Colonic mucosa (tissue), 4 donors: ENCODE results near the gene GNG4. TPM values are rescaled to one million over a fixed set of nuclear protein-coding genes. Genes with fewer than 3 reads are reported as not detected.
"Not testable (repeated sequence)": the region's sequence is repeated elsewhere in the genome, so short reads cannot be mapped to it uniquely, and the experiment has no call there.

Experiments
- DNase-seq: peaks from one replicate; pipeline ENCODE4 v3.0.0-alpha.2; 2020
- H3K27ac ChIP-seq: fragments of 200-600 bp; one replicate; pipeline ENCODE4 v1.8.0; 2021
- H3K27me3 ChIP-seq: fragments of 200-600 bp; one replicate; pipeline ENCODE4 v1.8.0; 2021
- H3K36me3 ChIP-seq: fragments of 200-600 bp; one replicate; pipeline ENCODE4 v1.8.0; 2021
- H3K4me1 ChIP-seq: fragments of 200-600 bp; one replicate; pipeline ENCODE4 v1.8.0; 2021; ENCODE audit warnings: mild to moderate bottlenecking
- H3K4me3 ChIP-seq: fragments of 200-600 bp; one replicate; pipeline ENCODE4 v1.8.0; 2021
- H3K9ac ChIP-seq, 2 donors: one replicate each; pipeline ENCODE4 v1.7.0; 2013; ENCODE audit warnings: control low read depth in 2 of 2, low read depth in 2 of 2, low read length in 2 of 2
- H3K9me3 ChIP-seq: fragments of 200-600 bp; one replicate; pipeline ENCODE4 v1.8.0; 2021
- intact Hi-C: fragments of 100-400 bp; cut with DNase I; formaldehyde crosslinking; loops from one replicate; pipeline ENCODE4 v1.14.1; 2022
- total RNA-seq, 2 donors: library from RNA; stranded (reverse); fragmentation: NEBNext Ultra II Directional in 1 of 2; extraction: Animal tissue kit (Norgen Biotek cat#: 25700) in 1 of 2; gene quantifications; one replicate each; pipeline ENCODE4 v1.2.1, GENCODE V29; 2021
- TF ChIP-seq, protein P1 (sequence below): fragments of 200-600 bp; IDR thresholded peaks from one replicate; pipeline ENCODE4 v1.8.0; 2022; ENCODE audit warnings: antibody characterized with exemption, mild to moderate bottlenecking
- donor health status: healthy.
- donor health status: DM: no; HTN: no; CAD: no.
- donor health status: DM: no; HTN: no; CAD: no.

Gene GNG4
- total RNA-seq, 2 donors from 2014 or later = 6.9 to 10.0 TPM

DNA sequence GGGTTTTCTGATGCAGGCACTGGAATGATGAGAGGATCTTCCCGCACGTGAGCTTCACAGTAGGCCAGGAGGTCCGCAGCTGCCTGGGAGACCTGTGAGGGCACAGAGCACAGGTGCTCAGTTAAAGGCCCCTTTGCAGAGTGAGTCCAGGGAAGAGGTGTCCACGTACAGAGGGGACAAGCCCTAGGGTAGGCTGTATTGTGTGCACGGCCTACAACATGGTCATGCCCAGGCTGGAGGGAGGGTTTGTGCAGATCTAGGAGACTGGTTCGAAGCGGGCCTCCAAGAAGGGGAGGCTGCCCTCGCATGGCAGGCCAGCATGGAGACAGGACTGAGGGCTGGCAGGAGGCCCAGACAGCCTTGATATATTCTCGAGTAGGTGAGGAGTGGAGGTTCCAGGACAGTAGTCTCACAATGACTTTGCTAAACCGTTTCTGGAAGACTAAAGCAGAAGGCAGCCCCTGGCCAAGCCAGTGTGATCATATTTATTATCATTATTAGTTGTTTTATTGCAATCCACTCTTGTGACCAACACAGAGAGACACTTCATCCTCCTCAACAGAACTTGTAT lies 97.4 kb downstream of the GNG4 start:
- TF ChIP-seq, protein P1, sequence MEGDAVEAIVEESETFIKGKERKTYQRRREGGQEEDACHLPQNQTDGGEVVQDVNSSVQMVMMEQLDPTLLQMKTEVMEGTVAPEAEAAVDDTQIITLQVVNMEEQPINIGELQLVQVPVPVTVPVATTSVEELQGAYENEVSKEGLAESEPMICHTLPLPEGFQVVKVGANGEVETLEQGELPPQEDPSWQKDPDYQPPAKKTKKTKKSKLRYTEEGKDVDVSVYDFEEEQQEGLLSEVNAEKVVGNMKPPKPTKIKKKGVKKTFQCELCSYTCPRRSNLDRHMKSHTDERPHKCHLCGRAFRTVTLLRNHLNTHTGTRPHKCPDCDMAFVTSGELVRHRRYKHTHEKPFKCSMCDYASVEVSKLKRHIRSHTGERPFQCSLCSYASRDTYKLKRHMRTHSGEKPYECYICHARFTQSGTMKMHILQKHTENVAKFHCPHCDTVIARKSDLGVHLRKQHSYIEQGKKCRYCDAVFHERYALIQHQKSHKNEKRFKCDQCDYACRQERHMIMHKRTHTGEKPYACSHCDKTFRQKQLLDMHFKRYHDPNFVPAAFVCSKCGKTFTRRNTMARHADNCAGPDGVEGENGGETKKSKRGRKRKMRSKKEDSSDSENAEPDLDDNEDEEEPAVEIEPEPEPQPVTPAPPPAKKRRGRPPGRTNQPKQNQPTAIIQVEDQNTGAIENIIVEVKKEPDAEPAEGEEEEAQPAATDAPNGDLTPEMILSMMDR = no peak

DNA sequence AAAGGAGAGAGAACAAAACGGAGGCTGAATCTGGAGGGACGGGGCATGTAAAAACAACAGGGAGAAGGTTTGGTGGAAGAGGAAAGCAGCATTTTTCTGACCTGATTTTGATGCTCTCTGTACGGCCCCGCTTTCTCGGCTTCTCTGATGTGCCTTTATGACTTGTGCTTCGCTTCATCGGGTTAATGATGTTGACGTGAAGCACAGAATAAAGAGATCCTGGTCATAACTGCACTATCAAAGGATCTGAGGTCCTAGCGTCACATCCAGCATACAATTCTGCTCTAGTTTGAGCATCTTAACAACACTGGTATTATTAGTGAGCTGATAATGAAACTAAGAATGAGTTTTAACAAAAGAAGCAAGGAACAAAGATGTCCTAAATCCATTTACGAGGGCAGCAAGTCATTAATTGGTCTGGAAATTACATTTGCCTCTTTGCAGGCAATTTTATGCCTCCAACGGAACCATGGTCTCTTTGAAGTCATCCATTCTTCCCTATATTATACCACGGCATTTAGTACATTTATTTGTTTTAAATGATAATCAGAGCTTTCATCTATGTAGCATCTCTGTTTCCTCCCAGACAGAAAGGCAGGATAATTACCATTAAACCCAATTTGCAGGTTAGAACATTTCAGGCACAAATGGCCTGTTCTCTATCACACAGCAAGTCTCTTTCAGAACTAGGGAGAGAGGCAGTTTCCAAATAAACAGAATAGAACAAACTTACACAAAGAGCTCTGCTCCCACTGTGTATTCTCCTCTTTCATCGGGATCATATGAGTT lies 100.0 kb downstream of the GNG4 start:
- H3K27me3 ChIP-seq = no peaks in the 10 kb centered on the region
- H3K4me1 ChIP-seq = no peaks in the 10 kb centered on the region
- no peak overlapping the region for H3K9ac ChIP-seq
- no peak overlapping the region for H3K27ac ChIP-seq
- H3K9me3 ChIP-seq = no peaks in the 10 kb centered on the region
- no peak for DNase-seq
- intact Hi-C loops = no loop called here
- no peaks in the 10 kb centered on the region for H3K36me3 ChIP-seq
- no peak overlapping the region for H3K4me3 ChIP-seq
- TF ChIP-seq, protein P1 = no peak

More for the DNA sequence above, 97.4 kb downstream of the GNG4 start:
- H3K27ac ChIP-seq = no peak overlapping the region
- H3K27me3 ChIP-seq = no peaks in the 10 kb centered on the region
- H3K9me3 ChIP-seq = no peaks in the 10 kb centered on the region
- no peak for DNase-seq
- no peaks in the 10 kb centered on the region for H3K36me3 ChIP-seq
- H3K9ac ChIP-seq = no peak overlapping the region
- intact Hi-C loops = no loop called here
- H3K4me1 ChIP-seq = no peaks in the 10 kb centered on the region
- H3K4me3 ChIP-seq = no peak overlapping the region

DNA sequence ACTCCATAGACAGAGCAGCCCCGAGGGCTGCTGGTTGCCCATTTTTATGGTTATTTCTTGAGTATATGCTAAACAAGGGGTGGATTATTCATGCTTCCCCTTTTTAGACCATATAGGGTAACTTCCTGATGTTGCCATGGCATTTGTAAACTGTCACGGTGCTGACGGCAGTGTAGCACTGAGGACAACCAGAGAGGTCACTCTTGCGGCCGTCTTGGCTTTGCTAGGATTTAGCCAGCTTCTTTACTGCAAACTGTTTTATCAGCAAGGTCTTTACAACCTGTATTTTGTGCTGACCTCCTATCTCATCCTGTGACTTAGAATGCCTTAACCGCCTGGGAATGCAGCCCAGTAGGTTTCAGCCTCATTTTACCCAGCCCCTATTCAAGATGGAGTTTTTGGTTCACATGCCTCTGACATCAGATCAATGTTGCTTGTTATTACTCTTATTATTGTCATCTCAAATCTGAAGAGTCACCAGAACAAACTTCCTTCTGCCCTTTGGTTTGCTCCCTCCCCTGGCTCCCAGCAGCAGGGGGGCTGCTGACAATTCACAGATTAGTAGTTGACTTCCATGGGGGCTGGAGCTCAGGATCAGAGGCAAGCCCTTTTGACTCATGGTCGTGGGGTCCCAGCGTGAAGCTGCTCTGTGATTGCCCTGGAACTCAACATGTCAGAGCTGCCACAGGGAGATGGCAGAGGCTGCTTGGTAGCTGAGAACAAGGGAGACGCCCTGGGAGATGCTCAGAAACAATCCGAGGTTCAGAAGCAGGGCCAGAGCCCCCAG lies 103.0 kb downstream of the GNG4 start:
- H3K9ac ChIP-seq, intact Hi-C loops, H3K4me3 ChIP-seq, H3K27me3 ChIP-seq, H3K4me1 ChIP-seq, H3K9me3 ChIP-seq, H3K36me3 ChIP-seq, DNase-seq, H3K27ac ChIP-seq: not testable (repeated sequence)

DNA sequence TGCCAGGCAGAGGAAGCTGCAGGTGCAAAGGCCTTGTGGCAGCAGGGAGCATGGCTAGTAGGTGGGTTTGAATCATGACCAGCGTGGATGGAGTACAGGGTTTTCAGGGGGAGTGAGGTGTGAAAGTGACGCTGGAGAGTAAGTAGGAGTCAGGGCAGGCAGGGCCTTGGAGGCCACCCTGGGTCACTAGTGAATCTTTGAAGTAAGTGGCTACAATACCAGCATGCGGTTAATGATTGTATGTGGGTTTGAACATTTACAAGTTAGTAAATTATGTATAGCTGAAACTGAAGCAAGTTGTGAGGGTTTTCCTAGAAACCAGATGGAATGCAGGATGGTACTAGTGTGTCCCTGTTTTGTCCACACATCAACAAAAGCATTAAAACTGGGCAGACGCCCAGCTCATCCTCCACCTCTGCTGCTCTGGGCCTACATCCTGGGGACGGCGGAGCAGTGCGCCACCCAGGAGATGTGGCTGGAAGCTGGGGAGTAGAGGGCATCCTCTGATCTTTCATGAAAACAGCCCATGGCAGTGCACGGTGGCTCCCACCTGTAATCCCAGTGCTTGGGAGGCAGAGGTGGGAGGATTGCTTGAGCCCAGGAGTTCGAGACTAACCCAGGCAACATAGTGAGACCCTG lies 104.2 kb downstream of the GNG4 start:
- no peak overlapping the region for H3K27ac ChIP-seq
- H3K36me3 ChIP-seq = no peaks in the 10 kb centered on the region
- H3K9ac ChIP-seq = no peak overlapping the region
- TF ChIP-seq, protein P1 = no peak
- no peaks in the 10 kb centered on the region for H3K27me3 ChIP-seq
- no peaks in the 10 kb centered on the region for H3K9me3 ChIP-seq
- intact Hi-C loops = no loop called here
- no peak for DNase-seq
- H3K4me3 ChIP-seq = no peak overlapping the region
- no peaks in the 10 kb centered on the region for H3K4me1 ChIP-seq

DNA sequence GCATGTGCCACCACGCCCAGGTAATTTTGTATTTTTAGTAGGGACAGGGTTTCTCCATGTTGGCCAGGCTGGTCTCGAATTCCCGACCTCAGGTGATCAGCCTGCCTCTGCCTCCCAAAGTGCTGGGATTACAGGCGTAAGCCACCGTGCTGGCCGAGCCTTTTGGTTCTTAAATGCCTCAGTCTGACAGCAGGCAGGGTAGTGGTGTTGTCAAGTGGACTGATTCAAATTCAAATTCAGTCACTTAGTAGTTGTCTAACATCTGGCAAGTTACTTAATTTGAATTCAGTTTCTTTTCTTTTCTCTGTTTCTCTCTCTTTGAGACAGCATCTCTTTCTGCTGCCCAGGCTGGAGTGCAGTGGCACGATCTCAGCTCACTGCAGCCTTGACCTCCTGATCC lies 106.7 kb downstream of the GNG4 start:
- H3K9ac ChIP-seq, H3K27me3 ChIP-seq, H3K4me3 ChIP-seq, H3K27ac ChIP-seq, H3K36me3 ChIP-seq, intact Hi-C loops, DNase-seq, H3K4me1 ChIP-seq, H3K9me3 ChIP-seq: not testable (repeated sequence)

DNA sequence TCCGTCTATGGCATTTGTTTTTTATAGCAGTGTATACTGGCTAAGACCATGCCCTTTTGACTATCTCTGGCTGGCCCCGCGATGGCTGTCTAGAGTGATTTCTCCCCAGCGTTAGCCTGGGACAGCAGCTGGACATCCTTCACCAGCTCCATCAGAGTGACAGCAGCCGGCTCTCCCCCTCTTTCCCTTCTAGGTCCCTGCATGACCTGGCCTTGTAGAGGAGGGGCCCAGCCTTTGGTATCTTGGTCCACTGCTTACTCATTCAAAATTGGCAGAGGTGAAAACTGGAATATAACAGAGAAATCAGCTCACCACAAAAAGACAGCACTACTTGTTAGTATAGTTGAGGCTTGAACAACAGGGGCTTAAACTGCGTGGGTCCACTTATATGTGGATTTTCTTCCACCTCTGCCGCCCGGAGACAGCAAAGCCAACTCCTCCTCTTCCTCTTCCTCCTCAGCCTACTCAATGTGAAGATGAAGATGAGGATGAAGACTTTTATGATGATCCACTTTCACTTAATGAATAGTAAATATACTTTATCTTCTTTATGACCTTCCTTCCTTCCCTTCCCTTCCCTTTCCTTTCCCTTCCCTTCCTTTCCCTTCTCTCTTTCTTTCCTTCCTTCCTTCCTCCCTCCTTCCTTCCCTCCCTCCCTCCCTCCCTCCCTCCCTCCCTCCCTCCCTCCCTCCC lies 116.0 kb downstream of the GNG4 start:
- no peak overlapping the region for H3K4me3 ChIP-seq
- DNase-seq = no peak
- H3K27me3 ChIP-seq = no peaks in the 10 kb centered on the region
- no peaks in the 10 kb centered on the region for H3K36me3 ChIP-seq
- intact Hi-C loops = no loop called here
- H3K27ac ChIP-seq = no peak overlapping the region
- TF ChIP-seq, protein P1 = no peak
- H3K9ac ChIP-seq = no peak overlapping the region
- H3K9me3 ChIP-seq = no peaks in the 10 kb centered on the region
- H3K4me1 ChIP-seq = no peaks in the 10 kb centered on the region
